ENCODE data around the gene FARS2.

FARS2 gene

GRCh38 chr6:5471637-5472398 lies 210.5 kb downstream of the FARS2 start:
- no peak for DNase-seq

GRCh38 chr6:5472571-5472970 lies 211.3 kb downstream of the FARS2 start:
- DNase-seq: no peak

- no peak for DNase-seq
Measured at GRCh38 chr6:5475779-5476178, 214.5 kb downstream of the FARS2 start.

GRCh38 chr6:5478380-5478779 lies 217.1 kb downstream of the FARS2 start:
- no peak for DNase-seq

- no peak for DNase-seq
Measured at GRCh38 chr6:5481033-5481432, 219.7 kb downstream of the FARS2 start.

- no peak for DNase-seq
Measured at GRCh38 chr6:5481750-5482149, 220.4 kb downstream of the FARS2 start.

- no peak for DNase-seq
Measured at GRCh38 chr6:5482619-5483018, 221.3 kb downstream of the FARS2 start.

- DNase-seq: no peak
Measured at GRCh38 chr6:5484692-5485091, 223.4 kb downstream of the FARS2 start.

GRCh38 chr6:5486214-5486613 lies 224.9 kb downstream of the FARS2 start:
- DNase-seq: no peak

GRCh38 chr6:5490501-5491069 lies 229.3 kb downstream of the FARS2 start:
- DNase-seq: no peak

- DNase-seq: no peak
Measured at GRCh38 chr6:5492356-5492755, 231.0 kb downstream of the FARS2 start.

- no peak for DNase-seq
Measured at GRCh38 chr6:5493806-5494205, 232.5 kb downstream of the FARS2 start.

GRCh38 chr6:5497896-5498578 lies 236.7 kb downstream of the FARS2 start:
- DNase-seq: no peak

- no peak for DNase-seq
Measured at GRCh38 chr6:5498579-5498899, 237.2 kb downstream of the FARS2 start.

GRCh38 chr6:5499644-5500306 lies 238.5 kb downstream of the FARS2 start:
- no peak for DNase-seq

GRCh38 chr6:5501837-5502236 lies 240.5 kb downstream of the FARS2 start:
- no peak for DNase-seq

GRCh38 chr6:5504078-5504477 lies 242.8 kb downstream of the FARS2 start:
- no peak for DNase-seq

- DNase-seq: no peak
Measured at GRCh38 chr6:5506149-5506548, 244.8 kb downstream of the FARS2 start.

GRCh38 chr6:5506597-5506996 lies 245.3 kb downstream of the FARS2 start:
- DNase-seq: no peak

- DNase-seq: no peak
Measured at GRCh38 chr6:5507131-5507681, 245.9 kb downstream of the FARS2 start.

GRCh38 chr6:5509106-5509505 lies 247.8 kb downstream of the FARS2 start:
- DNase-seq: no peak

- DNase-seq: no peak
Measured at GRCh38 chr6:5510331-5511133, 249.2 kb downstream of the FARS2 start.

- DNase-seq: no peak
Measured at GRCh38 chr6:5511954-5512353, 250.6 kb downstream of the FARS2 start.
